Calu3 (cell line): ENCODE data around the gene ATP13A3. TPM values are rescaled to one million over a fixed set of nuclear protein-coding genes. Genes with fewer than 3 reads are reported as not detected.
"Not testable (repeated sequence)": the region's sequence is repeated elsewhere in the genome, so short reads cannot be mapped to it uniquely, and the experiment has no call there.

Experiments
- BruUV-seq: library from RNA; stranded (reverse); fragments of 400-500 nt; replicated peaks from 2 replicates; lab custom pipeline; 2021; lab: Mats Ljungman, UMichigan
- CTCF ChIA-PET: fragments of 300-600 bp; sonication (Branson Sonifier 250); formaldehyde crosslinking; loops from one replicate; lab custom pipeline; 2022; ENCODE audit warnings: antibody characterized with exemption; lab: Charles Lee
- DNase-seq: peaks from one replicate; pipeline ENCODE4 v3.0.0; 2022
- H3K27ac Mint-ChIP-seq: one replicate; pipeline ENCODE4 v1.8.0; 2022; ENCODE audit warnings: mixed read lengths; ENCODE audit not compliant: unreplicated experiment
- H3K27me3 Mint-ChIP-seq: one replicate; pipeline ENCODE4 v1.8.0; 2022; ENCODE audit warnings: mixed read lengths; ENCODE audit not compliant: unreplicated experiment
- H3K36me3 Mint-ChIP-seq: one replicate; pipeline ENCODE4 v1.8.0; 2022; ENCODE audit warnings: mild to moderate bottlenecking, moderate library complexity, mixed read lengths; ENCODE audit not compliant: insufficient read depth, unreplicated experiment
- H3K4me1 Mint-ChIP-seq: one replicate; pipeline ENCODE4 v1.8.0; 2022; ENCODE audit warnings: mild to moderate bottlenecking, low read depth, mixed read lengths; ENCODE audit not compliant: unreplicated experiment
- H3K4me3 Mint-ChIP-seq: one replicate; pipeline ENCODE4 v1.8.0; 2022; ENCODE audit warnings: mild to moderate bottlenecking, low read depth, moderate library complexity, mixed read lengths; ENCODE audit not compliant: unreplicated experiment
- H3K9me3 Mint-ChIP-seq: one replicate; pipeline ENCODE4 v1.8.0; 2022; ENCODE audit warnings: low read depth, mixed read lengths; ENCODE audit not compliant: unreplicated experiment
- CTCF ChIP-seq: fragments of 200-600 bp; IDR thresholded peaks from one replicate; pipeline ENCODE4 v1.8.0; 2022; ENCODE audit warnings: antibody characterized with exemption; ENCODE audit not compliant: unreplicated experiment
- intact Hi-C: fragments of 100-400 bp; cut with micrococcal nuclease; formaldehyde crosslinking; loops from one replicate; pipeline ENCODE4 v1.10.0; 2022; ENCODE audit not compliant: unreplicated experiment
- total RNA-seq: library from RNA; stranded (reverse); gene quantifications from 2 replicates; pipeline ENCODE4 v1.2.3, GENCODE V29; 2022

The ATP13A3 gene
- total RNA-seq, 1 experiment from 2014 or later: 229 TPM

- H3K9me3 Mint-ChIP-seq: no peaks in the 10 kb centered on the region
- CTCF ChIA-PET: interaction anchor here (0.8 to 1.6 kb wide), 3 partner anchors 26 to 107 kb away, joined by 3 to 4 read pairs (median 4); no protein-coding TSS in a partner anchor
- DNase-seq: no peak
- peaks cover 42% of the 10 kb centered on the region for H3K4me1 Mint-ChIP-seq
- no TSS peak for BruUV-seq
- no peak overlapping the region for H3K4me3 Mint-ChIP-seq
- no peak for TF ChIP-seq CTCF
- no peaks in the 10 kb centered on the region for H3K36me3 Mint-ChIP-seq
- no peak overlapping the region for H3K27ac Mint-ChIP-seq
- no peaks in the 10 kb centered on the region for H3K27me3 Mint-ChIP-seq
- intact Hi-C loops: loop anchor here (2.0 kb wide), 1 partner anchor 39 kb away; no protein-coding TSS in a partner anchor
These were observed 11.2 kb upstream of the ATP13A3 start for GRCh38 chr3:194497799-194498575.

- no peaks in the 10 kb centered on the region for H3K36me3 Mint-ChIP-seq
- intact Hi-C loops: loop anchor here (2.0 kb wide), 1 partner anchor 40 kb away; no protein-coding TSS in a partner anchor
- no peak overlapping the region for H3K27ac Mint-ChIP-seq
- no peak for DNase-seq
- no peaks in the 10 kb centered on the region for H3K27me3 Mint-ChIP-seq
- H3K9me3 Mint-ChIP-seq: no peaks in the 10 kb centered on the region
- no peak for TF ChIP-seq CTCF
- H3K4me1 Mint-ChIP-seq: peaks cover 42% of the 10 kb centered on the region
- no TSS peak for BruUV-seq
- CTCF ChIA-PET: no interaction called here
- H3K4me3 Mint-ChIP-seq: no peak overlapping the region
These were observed 9.6 kb upstream of the ATP13A3 start for GRCh38 chr3:194496217-194496919.

GRCh38 chr3:194494951-194495374 is 8.2 kb upstream of the ATP13A3 start:
- no peak overlapping the region for H3K27ac Mint-ChIP-seq

GRCh38 chr3:194493995-194494927 is 7.5 kb upstream of the ATP13A3 start:
- H3K4me1 Mint-ChIP-seq: peaks cover 57% of the 10 kb centered on the region

More at GRCh38 chr3:194494951-194495374, 8.2 kb upstream of the ATP13A3 start:
- no peak for TF ChIP-seq CTCF
- CTCF ChIA-PET: no interaction called here
- Mint-ChIP-seq H3K27me3 (no peaks in the 10 kb centered on the region), H3K9me3 (no peaks in the 10 kb centered on the region), H3K4me3 (no peak overlapping the region), H3K36me3 (no peaks in the 10 kb centered on the region), H3K4me1 (peaks cover 50% of the 10 kb centered on the region)
- no TSS peak for BruUV-seq
- DNase-seq: no peak
- intact Hi-C loops: no loop called here

More at GRCh38 chr3:194493995-194494927, 7.5 kb upstream of the ATP13A3 start:
- H3K4me3 Mint-ChIP-seq, DNase-seq, H3K27me3 Mint-ChIP-seq, CTCF ChIA-PET, H3K36me3 Mint-ChIP-seq, BruUV-seq, intact Hi-C loops, H3K9me3 Mint-ChIP-seq: not testable (repeated sequence)
- H3K27ac Mint-ChIP-seq: peak overlapping the region; percentile 27
